GM18858 (cell line): Measurements from ENCODE around the gene UPK1A.
"Not testable (repeated sequence)": the region's sequence is repeated elsewhere in the genome, so short reads cannot be mapped to it uniquely, and the experiment has no call there.

Experiments used
- ATAC-seq: cut with Tn5 transposase; IDR thresholded peaks from one replicate; pipeline ENCODE4 v1.9.1; 2021; ENCODE audit not compliant: unreplicated experiment

Gene UPK1A

DNA sequence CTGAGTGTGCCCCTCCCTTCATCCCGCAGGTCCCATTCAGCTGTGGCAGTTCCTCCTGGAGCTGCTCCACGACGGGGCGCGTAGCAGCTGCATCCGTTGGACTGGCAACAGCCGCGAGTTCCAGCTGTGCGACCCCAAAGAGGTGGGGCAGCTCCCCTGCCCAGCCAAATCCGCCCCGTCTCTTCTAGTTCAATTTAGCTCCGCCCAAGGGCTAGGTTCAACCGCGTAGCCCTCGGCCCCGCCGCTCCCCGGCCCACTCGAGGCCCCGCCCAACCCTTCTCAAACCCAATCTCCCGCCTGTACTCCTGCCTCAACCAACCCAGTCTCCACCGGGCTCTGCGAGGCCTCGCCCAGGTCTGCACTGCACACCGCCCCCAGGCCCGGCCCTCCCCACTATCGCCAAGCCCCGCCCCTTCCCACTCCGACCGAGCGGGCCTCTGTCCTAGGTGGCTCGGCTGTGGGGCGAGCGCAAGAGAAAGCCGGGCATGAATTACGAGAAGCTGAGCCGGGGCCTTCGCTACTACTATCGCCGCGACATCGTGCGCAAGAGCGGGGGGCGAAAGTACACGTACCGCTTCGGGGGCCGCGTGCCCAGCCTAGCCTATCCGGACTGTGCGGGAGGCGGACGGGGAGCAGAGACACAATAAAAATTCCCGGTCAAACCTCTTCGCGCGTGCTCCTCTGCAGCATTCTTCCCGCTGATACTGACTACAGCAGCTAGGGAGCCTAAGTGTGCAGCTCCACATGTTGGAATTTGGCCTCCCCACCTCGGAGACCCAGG, 21.9 kb upstream of the UPK1A start:
- peak; percentile 47 for ATAC-seq

DNA sequence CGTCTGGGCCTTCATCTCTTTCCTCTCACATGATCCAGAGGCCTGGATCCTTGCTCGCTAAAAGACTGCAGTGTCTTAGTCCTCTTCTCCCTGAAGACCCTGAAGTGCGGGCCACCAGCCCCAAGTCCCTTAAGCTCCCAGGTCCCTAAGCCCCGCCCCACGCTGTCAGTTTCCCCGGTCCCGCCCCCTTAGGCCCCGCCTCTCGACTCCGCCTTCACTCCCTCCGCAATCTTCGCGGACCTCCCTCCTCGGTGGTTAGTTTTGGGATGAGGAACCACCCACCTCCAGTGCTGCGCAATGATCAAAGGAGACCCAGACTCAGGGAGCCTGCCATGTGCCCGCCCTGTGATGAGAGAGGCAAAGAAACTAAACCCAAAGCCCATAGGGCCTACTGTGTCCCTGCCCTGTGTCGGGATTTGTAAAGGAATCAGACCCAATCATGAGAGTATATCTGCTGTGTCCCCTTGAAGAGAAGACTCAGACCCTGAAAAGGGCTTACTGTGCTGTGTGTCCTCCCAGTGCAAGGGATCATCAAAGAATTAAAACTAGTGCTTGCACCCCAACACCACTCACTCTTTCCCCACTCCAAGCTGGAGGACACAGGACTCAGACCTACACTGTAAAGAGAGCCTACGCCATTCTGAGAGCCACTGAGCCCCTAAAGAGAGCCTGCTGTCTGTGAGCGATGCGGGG, 21.2 kb upstream of the UPK1A start:
- ATAC-seq: no peak

DNA sequence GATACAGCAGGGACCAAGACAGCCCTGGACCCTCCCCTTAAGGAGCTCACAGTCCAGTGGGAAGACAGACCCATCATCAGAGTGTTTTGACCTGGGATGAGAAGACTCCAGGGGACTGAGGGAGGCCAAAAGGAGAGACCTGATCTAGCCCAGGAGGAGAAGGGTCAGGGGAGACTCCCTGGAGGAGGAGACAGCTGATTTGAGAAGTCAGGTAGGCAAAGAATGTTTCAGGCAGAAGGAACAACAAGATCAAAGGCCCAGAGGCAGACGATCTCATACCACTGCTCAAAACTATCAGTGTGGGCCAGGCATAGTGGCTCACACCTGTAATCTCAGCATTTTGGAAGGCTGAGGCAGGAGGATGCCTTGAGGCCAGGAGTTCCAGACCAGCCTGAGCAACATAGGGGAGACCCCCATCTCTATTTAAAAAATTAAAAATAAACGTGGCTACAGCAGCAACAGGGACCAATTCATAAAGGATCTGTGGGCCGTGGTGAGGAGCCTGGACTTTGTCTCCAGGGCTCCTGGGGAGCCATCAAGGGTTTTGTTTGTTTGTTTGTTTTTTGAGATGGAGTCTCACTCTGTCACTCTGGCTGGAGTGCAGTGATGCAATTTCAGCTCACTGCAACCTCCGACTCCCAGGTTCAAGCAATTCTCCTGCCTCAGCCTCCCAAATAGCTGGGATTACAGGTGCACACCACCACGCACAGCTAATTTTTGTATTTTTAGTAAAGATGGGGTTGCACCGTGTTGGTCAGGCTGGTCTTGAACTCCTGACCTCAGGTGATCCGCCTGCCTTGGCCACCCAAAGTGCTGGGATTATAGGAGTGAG, 20.4 kb upstream of the UPK1A start:
- no peak for ATAC-seq

- ATAC-seq: peak; percentile 69
Measured at GRCh38 chr19:35648017-35648961, 18.0 kb upstream of the UPK1A start, which contains the start of gene COX6B1. Gene COX6B1 (plus strand): TSS chr19:35648323. CDS start chr19:35651244, 2,921 bp downstream.

DNA sequence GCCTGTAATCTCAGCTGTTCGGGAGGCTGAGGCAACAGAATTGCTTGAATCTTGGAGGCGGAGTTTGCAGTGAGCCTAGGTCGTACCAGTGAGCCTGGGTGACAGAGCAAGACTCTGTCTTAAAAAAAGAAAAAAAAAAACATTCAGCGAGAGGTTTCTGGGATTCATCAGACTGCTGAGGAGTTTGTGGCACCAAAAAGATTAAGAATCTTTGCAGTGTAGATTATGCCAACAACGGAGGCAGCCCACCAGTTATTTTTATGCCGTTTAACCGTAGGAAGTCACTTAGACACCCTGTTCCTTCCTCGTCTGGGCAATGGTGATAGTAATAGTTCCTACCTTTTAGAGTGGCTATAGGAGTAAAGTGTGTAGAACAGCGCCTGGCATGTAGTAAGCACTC, 15.7 kb upstream of the UPK1A start:
- no peak for ATAC-seq

DNA sequence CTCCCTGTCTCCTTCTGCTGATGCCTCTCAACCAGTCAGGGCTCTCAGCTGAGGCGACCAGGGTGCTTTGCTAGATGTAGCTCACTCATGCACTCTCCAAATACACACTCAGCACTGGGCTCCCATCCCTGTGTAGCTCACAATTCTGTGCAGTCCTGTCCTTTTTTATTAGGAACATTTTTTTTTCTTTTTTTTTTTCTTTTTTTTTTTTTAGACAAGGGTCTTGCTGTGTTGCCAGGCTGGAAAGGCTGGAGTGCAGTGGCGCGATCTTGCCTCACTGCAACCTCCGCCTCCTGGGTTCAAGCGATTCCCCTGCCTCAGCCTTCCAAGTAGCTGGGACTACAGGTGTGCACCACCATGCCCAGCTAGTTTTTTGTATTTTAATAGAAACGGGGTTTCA, 11.5 kb upstream of the UPK1A start:
- ATAC-seq: not testable (repeated sequence)

- no peak for ATAC-seq
Measured at GRCh38 chr19:35655600-35655999, 10.7 kb upstream of the UPK1A start.

GRCh38 chr19:35656700-35657099, 9.6 kb upstream of the UPK1A start:
- no peak for ATAC-seq

- no peak for ATAC-seq
Measured at GRCh38 chr19:35657904-35658700, 8.2 kb upstream of the UPK1A start.

- ATAC-seq: no peak
Measured at GRCh38 chr19:35661995-35662340, 4.3 kb upstream of the UPK1A start.

DNA sequence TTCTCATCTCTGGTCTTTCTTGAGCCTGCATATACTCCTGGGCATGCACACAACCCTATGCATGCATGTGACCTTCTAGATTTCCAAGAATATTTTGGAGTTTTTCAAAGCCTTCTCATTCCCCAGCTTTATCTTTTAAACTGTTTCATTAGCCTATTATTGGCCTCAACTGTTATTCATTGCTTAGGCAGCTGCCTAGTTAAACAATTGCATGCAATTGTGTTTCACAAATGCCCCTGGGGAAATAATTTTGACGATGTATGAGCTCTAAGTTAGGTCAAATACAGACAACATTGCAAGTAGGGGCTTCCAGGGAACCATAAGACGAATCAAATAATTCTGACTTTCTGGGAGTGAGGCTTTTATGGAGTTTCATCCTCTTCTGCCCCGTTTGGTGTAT, 2.3 kb upstream of the UPK1A start:
- ATAC-seq: no peak

- no peak for ATAC-seq
Measured at GRCh38 chr19:35665157-35665556, 1.2 kb upstream of the UPK1A start.

- ATAC-seq: no peak
Measured at GRCh38 chr19:35665604-35666003, 713 bp upstream of the UPK1A start.

- no peak for ATAC-seq
Measured at GRCh38 chr19:35669566-35669965, 3.2 kb downstream of the UPK1A start.

DNA sequence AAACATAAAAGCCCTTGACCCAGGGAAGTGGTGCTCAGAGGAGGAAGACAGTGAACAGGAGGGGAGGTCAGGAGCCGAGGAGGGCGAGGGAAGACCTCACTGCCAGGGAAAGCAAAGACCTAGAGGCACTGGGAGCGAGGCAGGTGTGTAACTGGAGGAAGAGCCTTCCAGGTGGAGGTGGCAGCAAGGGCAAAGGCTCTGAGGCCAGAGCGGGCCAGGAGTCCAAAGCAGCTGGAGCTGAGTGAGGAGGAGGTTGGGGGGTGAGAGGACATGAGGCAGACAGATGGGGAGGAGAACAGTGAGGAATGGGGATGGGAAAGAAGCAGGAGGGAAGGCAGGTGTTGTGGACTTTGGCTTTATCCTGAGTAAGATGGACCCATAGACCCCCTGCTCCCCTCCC, 3.7 kb downstream of the UPK1A start:
- ATAC-seq: no peak

- no peak for ATAC-seq
Measured at GRCh38 chr19:35670686-35671085, 4.4 kb downstream of the UPK1A start.

DNA sequence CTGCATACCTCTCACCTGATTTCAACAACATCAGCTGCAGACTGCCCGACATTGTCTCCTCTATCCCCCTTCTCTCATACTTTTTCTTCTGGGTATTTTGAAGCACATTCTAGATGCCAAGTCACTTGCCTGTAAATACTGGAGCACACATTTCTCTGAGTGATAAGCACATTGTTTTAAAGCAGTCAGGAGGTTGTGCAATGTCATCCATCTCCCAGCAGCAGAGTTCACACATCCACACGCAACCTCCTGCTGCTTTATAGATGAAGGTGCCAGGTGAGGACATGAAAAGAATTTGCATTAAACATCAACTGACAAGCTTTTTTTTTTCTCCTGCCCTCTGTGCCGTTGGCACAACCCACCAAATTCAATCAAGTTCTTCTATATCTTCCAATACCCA, 5.5 kb downstream of the UPK1A start:
- no peak for ATAC-seq

- ATAC-seq: no peak
Measured at GRCh38 chr19:35673121-35673804, 6.9 kb downstream of the UPK1A start.

DNA sequence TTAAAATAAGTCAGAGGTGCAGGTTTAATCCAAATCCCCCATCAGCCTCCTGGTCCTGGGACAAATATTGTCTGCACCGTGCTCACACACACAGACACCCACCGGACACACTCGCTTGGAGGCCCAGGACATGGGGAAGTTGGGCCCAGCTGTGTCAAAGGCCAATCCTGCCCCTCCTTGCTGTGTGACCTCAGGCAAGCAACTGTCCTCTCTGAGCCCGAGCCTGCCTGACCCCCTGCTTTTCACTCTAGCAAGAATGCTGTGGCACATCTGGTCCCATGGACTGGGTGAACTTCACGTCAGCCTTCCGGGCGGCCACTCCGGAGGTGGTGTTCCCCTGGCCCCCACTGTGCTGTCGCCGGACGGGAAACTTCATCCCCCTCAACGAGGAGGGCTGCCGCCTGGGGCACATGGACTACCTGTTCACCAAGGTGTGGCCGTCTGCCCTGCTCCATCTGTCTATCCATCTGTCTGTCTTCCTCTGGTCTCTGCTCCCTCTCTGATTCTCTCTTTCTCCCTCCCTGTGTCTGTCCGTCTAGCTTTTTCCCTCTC, 9.3 kb downstream of the UPK1A start:
- ATAC-seq: no peak
